Neural cell (in vitro differentiated cells): Measurements from ENCODE around the gene RNF121. TPM values are rescaled to one million over a fixed set of nuclear protein-coding genes. Genes with fewer than 3 reads are reported as not detected.

ENCODE experiments used
- H2AFZ ChIP-seq: fragments of 200-600, 300-800 bp; sonication (generic), shearing (Covaris generic); 2 replicates; pipeline ENCODE4 v1.6.0; 2014; ENCODE audit warnings: low read depth, mild to moderate bottlenecking, antibody characterized with exemption, low read length, moderate library complexity
- H3F3A ChIP-seq: fragments of 200-600 bp; shearing (Covaris generic); 2 replicates; pipeline ENCODE4 v1.6.1; 2016; ENCODE audit warnings: mild to moderate bottlenecking, moderate library complexity, mixed read lengths, antibody characterized with exemption, low read length; ENCODE audit not compliant: insufficient read depth, poor library complexity, severe bottlenecking
- H3K27ac ChIP-seq: fragments of 200-600, 300-800 bp; sonication (generic), shearing (Covaris generic); 2 replicates; pipeline ENCODE4 v1.5.1; 2014; ENCODE audit warnings: mild to moderate bottlenecking, low read length, moderate library complexity
- H3K27me3 ChIP-seq: fragments of 300-800, 200-600 bp; sonication (generic), shearing (Covaris generic); 2 replicates; pipeline ENCODE4 v1.6.0; 2014; ENCODE audit warnings: mild to moderate bottlenecking, low read depth, low read length, moderate library complexity; ENCODE audit not compliant: insufficient read depth
- H3K36me3 ChIP-seq: fragments of 300-800, 200-600 bp; sonication (generic), shearing (Covaris generic); 2 replicates; pipeline ENCODE4 v1.5.1; 2014; ENCODE audit warnings: mild to moderate bottlenecking, antibody characterized with exemption, low read length, moderate library complexity; ENCODE audit not compliant: insufficient read depth
- H3K4me2 ChIP-seq: fragments of 300-800, 200-600 bp; sonication (generic), shearing (Covaris generic); 2 replicates; pipeline ENCODE4 v1.6.0; 2014; ENCODE audit warnings: mild to moderate bottlenecking, low read length
- H3K4me3 ChIP-seq: fragments of 300-800, 200-600 bp; sonication (generic), shearing (Covaris generic); 2 replicates; pipeline ENCODE4 v1.5.1; 2014; ENCODE audit warnings: mild to moderate bottlenecking, low read length, moderate library complexity
- H3K79me2 ChIP-seq: fragments of 200-600 bp; shearing (Covaris generic); replicated peaks from 2 replicates; pipeline ENCODE4 v1.6.0; 2014; ENCODE audit warnings: mild to moderate bottlenecking, low read length, moderate library complexity; ENCODE audit not compliant: insufficient read depth
- H3K9ac ChIP-seq: fragments of 300-800, 200-600 bp; sonication (generic), shearing (Covaris generic); 2 replicates; pipeline ENCODE4 v1.6.1; 2016; ENCODE audit warnings: mild to moderate bottlenecking, low read length, mixed read lengths
- H3K9me2 ChIP-seq: fragments of 200-600 bp; shearing (Covaris generic); 2 replicates; pipeline ENCODE4 v1.6.1; 2016; ENCODE audit warnings: mild to moderate bottlenecking, low read length, mixed read lengths; ENCODE audit not compliant: insufficient read depth
- H3K9me3 ChIP-seq: fragments of 200-600, 300-800 bp; sonication (generic), shearing (Covaris generic); 2 replicates; pipeline ENCODE4 v1.6.1; 2016; ENCODE audit warnings: mild to moderate bottlenecking, mixed run types, low read length, moderate library complexity, mixed read lengths
- H4K20me1 ChIP-seq: fragments of 200-600 bp; shearing (Covaris generic); 2 replicates; pipeline ENCODE4 v1.6.1; 2016; ENCODE audit warnings: mild to moderate bottlenecking, mixed run types; ENCODE audit not compliant: insufficient read depth
- EP300 ChIP-seq: fragments of 450-650 bp; conservative IDR thresholded peaks from 2 replicates; pipeline ENCODE4 v1.6.1; 2014; ENCODE audit warnings: antibody characterized with exemption, mild to moderate bottlenecking, moderate library complexity; ENCODE audit not compliant: poor library complexity, severe bottlenecking
- EZH2 ChIP-seq: fragments of 200-600, 300-800 bp; shearing (Covaris generic), sonication (generic); IDR thresholded peaks from 2 replicates; pipeline ENCODE4 v1.6.1; 2014; ENCODE audit warnings: antibody characterized with exemption, low read length, borderline replicate concordance, mild to moderate bottlenecking; ENCODE audit not compliant: insufficient read depth, poor library complexity, severe bottlenecking
- MXI1 ChIP-seq: fragments of 450-650 bp; conservative IDR thresholded peaks from 2 replicates; pipeline ENCODE4 v1.6.1; 2014; ENCODE audit warnings: antibody characterized with exemption, mild to moderate bottlenecking; ENCODE audit not compliant: poor library complexity, severe bottlenecking
- POLR2AphosphoS5 ChIP-seq: IDR thresholded peaks from 2 replicates; pipeline ENCODE4 v1.6.1; 2012
- RAD21 ChIP-seq: fragments of 450-650 bp; conservative IDR thresholded peaks from 2 replicates; pipeline ENCODE4 v1.6.1; 2014; ENCODE audit warnings: antibody characterized with exemption, mild to moderate bottlenecking, moderate library complexity
- SMC3 ChIP-seq: fragments of 450-650 bp; conservative IDR thresholded peaks from 2 replicates; pipeline ENCODE4 v1.6.1; 2014; ENCODE audit warnings: antibody characterized with exemption, mild to moderate bottlenecking, moderate library complexity; ENCODE audit not compliant: poor library complexity
- TAF1 ChIP-seq: IDR thresholded peaks from 2 replicates; pipeline ENCODE4 v1.6.1; 2012; ENCODE audit warnings: low read depth
- polyA plus RNA-seq: library from polyadenylated mRNA; depleted of rRNA; stranded (reverse); fragments of >200 nt; gene quantifications from 2 replicates; pipeline ENCODE4 v1.2.3, GENCODE V29; 2014
- TF ChIP-seq, protein P1 (sequence below): fragments of 450-650 bp; IDR thresholded peaks from 2 replicates; pipeline ENCODE4 v1.5.1; 2014; ENCODE audit warnings: antibody characterized with exemption, mild to moderate bottlenecking, moderate library complexity; ENCODE audit not compliant: poor library complexity, severe bottlenecking
- TF ChIP-seq, protein P2 (sequence below): IDR thresholded peaks from 2 replicates; pipeline ENCODE4 v1.6.1; 2012; ENCODE audit warnings: borderline replicate concordance

The RNF121 gene
- polyA plus RNA-seq, 1 donor from 2014 or later = 21.2 TPM

DNA sequence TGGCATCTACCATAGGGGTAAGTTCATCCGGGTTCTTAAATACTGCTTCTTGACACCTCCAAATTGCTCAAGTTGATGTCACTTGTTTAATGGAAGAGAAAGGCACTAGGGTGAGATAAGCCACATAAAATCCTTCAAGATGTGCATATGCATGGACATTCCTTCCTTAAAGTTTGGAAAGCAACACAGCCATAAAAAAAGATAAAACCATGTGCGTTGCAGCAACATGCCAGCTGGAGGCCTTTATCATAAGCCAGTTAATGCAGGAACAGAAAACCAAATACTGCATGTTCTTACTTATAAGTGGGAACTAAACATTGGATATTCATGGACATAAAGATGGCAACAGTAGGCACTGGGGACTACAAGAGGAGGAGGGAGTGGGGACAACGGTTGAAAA, 61.9 kb downstream of the RNF121 start:
- H3K36me3 ChIP-seq = no peaks in the 10 kb centered on the region
- H4K20me1 ChIP-seq = no peaks in the 10 kb centered on the region
- no peaks in the 10 kb centered on the region for H3K79me2 ChIP-seq
- H3K9ac ChIP-seq = no peak overlapping the region
- H3K27ac ChIP-seq = no peak overlapping the region
- TF ChIP-seq POLR2AphosphoS5 = no peak
- no peak for TF ChIP-seq EP300
- TF ChIP-seq EZH2 = no peak
- H3F3A ChIP-seq = no peaks in the 10 kb centered on the region
- H2AFZ ChIP-seq = no peak overlapping the region
- H3K4me3 ChIP-seq = no peak overlapping the region
- no peaks in the 10 kb centered on the region for H3K9me3 ChIP-seq
- no peaks in the 10 kb centered on the region for H3K9me2 ChIP-seq
- no peaks in the 10 kb centered on the region for H3K27me3 ChIP-seq
- H3K4me2 ChIP-seq = no peak overlapping the region

DNA sequence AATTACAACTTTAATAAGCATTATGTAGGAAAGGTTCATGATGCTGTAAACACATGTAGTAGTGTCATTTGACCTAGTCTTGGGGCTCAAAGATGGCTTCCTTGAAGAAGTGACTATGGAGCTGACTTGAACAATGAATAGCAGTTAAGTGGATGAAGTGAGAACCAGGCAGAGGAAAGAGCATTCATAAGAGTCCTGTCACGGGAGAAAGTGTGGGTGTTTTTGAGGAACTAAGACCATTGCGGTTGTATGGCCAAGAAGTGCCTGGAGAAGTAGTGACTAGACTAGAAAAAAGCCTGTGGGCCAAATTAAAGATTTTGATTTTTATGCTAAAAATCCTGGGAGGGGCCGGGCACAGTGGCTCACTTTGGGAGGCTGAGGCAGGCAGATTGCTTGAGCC, 62.6 kb downstream of the RNF121 start:
- Histone ChIP-seq H3F3A (no peaks in the 10 kb centered on the region), H3K27ac (no peak overlapping the region), H3K9me3 (no peaks in the 10 kb centered on the region), H2AFZ (no peak overlapping the region), H3K4me3 (no peak overlapping the region), H3K9ac (no peak overlapping the region), H4K20me1 (no peaks in the 10 kb centered on the region), H3K36me3 (no peaks in the 10 kb centered on the region), H3K4me2 (no peak overlapping the region), H3K79me2 (no peaks in the 10 kb centered on the region), H3K27me3 (no peaks in the 10 kb centered on the region), H3K9me2 (no peaks in the 10 kb centered on the region)
- TF ChIP-seq, protein P1, sequence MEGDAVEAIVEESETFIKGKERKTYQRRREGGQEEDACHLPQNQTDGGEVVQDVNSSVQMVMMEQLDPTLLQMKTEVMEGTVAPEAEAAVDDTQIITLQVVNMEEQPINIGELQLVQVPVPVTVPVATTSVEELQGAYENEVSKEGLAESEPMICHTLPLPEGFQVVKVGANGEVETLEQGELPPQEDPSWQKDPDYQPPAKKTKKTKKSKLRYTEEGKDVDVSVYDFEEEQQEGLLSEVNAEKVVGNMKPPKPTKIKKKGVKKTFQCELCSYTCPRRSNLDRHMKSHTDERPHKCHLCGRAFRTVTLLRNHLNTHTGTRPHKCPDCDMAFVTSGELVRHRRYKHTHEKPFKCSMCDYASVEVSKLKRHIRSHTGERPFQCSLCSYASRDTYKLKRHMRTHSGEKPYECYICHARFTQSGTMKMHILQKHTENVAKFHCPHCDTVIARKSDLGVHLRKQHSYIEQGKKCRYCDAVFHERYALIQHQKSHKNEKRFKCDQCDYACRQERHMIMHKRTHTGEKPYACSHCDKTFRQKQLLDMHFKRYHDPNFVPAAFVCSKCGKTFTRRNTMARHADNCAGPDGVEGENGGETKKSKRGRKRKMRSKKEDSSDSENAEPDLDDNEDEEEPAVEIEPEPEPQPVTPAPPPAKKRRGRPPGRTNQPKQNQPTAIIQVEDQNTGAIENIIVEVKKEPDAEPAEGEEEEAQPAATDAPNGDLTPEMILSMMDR = no peak
- TF ChIP-seq MXI1 (no peak), EP300 (no peak), SMC3 (no peak), RAD21 (no peak), EZH2 (no peak), POLR2AphosphoS5 (no peak), TAF1 (no peak)
- TF ChIP-seq, protein P2, sequence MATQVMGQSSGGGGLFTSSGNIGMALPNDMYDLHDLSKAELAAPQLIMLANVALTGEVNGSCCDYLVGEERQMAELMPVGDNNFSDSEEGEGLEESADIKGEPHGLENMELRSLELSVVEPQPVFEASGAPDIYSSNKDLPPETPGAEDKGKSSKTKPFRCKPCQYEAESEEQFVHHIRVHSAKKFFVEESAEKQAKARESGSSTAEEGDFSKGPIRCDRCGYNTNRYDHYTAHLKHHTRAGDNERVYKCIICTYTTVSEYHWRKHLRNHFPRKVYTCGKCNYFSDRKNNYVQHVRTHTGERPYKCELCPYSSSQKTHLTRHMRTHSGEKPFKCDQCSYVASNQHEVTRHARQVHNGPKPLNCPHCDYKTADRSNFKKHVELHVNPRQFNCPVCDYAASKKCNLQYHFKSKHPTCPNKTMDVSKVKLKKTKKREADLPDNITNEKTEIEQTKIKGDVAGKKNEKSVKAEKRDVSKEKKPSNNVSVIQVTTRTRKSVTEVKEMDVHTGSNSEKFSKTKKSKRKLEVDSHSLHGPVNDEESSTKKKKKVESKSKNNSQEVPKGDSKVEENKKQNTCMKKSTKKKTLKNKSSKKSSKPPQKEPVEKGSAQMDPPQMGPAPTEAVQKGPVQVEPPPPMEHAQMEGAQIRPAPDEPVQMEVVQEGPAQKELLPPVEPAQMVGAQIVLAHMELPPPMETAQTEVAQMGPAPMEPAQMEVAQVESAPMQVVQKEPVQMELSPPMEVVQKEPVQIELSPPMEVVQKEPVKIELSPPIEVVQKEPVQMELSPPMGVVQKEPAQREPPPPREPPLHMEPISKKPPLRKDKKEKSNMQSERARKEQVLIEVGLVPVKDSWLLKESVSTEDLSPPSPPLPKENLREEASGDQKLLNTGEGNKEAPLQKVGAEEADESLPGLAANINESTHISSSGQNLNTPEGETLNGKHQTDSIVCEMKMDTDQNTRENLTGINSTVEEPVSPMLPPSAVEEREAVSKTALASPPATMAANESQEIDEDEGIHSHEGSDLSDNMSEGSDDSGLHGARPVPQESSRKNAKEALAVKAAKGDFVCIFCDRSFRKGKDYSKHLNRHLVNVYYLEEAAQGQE = no peak
